ENCODE measurements around the gene CACNA1C.

- TF ChIP-seq CTCF (conservative IDR thresholded peaks at IDR 0.05), result no peak
- no peak for TF ChIP-seq EZH2 (IDR thresholded peaks at IDR 0.05; ENCODE audit: low read depth)
These were observed 266.3 kb downstream of the CACNA1C start for GRCh38 chr12:2319136-2319535.

All from PC-9 (cell line).